Measurements from ENCODE around the gene HAUS2. TPM values are rescaled to one million over a fixed set of nuclear protein-coding genes. Genes with fewer than 3 reads are reported as not detected.
"Not testable (repeated sequence)": the region's sequence is repeated elsewhere in the genome, so short reads cannot be mapped to it uniquely, and the experiment has no call there.

HAUS2 gene
- polyA plus RNA-seq, 1 donor from 2014 or later = 31.1 TPM

- Mint-ChIP-seq H3K36me3 (peaks cover 10% of the 10 kb centered on the region), H3K27me3 (no peaks in the 10 kb centered on the region), H3K4me3 (no peak overlapping the region), H3K9me3 (no peaks in the 10 kb centered on the region), H3K4me1 (peaks cover 8 to 21% (median 12%) of the 10 kb centered on the region in 3 donors), H3K27ac (peak overlapping the region in 1 of 3 donors; percentile 16)
Observed at GRCh38 chr15:42584031-42584765, 35.6 kb downstream of the HAUS2 start.

GRCh38 chr15:42590619-42591237 lies 42.1 kb downstream of the HAUS2 start:
- H3K4me3 Mint-ChIP-seq = no peak overlapping the region
- H3K4me1 Mint-ChIP-seq = peaks cover 0 to 2% (median 0%) of the 10 kb centered on the region in 3 donors
- H3K27ac Mint-ChIP-seq = peak overlapping the region in 1 of 3 donors; percentile 28
- H3K9me3 Mint-ChIP-seq = no peaks in the 10 kb centered on the region
- H3K27me3 Mint-ChIP-seq = no peaks in the 10 kb centered on the region
- H3K36me3 Mint-ChIP-seq = peaks cover 9% of the 10 kb centered on the region

- H3K36me3 Mint-ChIP-seq = peaks cover 6% of the 10 kb centered on the region
- peak overlapping the region in 1 of 4 donors; percentile 14 for H3K4me3 Mint-ChIP-seq
- H3K27me3 Mint-ChIP-seq = no peaks in the 10 kb centered on the region
- H3K27ac Mint-ChIP-seq = no peak overlapping the region
- H3K9me3 Mint-ChIP-seq = no peaks in the 10 kb centered on the region
- H3K4me1 Mint-ChIP-seq = peaks cover 0 to 2% (median 0%) of the 10 kb centered on the region in 3 donors
Observed at GRCh38 chr15:42591238-42591934, 42.7 kb downstream of the HAUS2 start.

GRCh38 chr15:42592716-42593115 lies 44.1 kb downstream of the HAUS2 start:
- peaks cover 8% of the 10 kb centered on the region for H3K36me3 Mint-ChIP-seq
- no peak overlapping the region for H3K27ac Mint-ChIP-seq
- no peak overlapping the region for H3K4me3 Mint-ChIP-seq
- no peaks in the 10 kb centered on the region for H3K27me3 Mint-ChIP-seq
- H3K4me1 Mint-ChIP-seq = peaks cover 0 to 2% (median 0%) of the 10 kb centered on the region in 3 donors
- H3K9me3 Mint-ChIP-seq = no peaks in the 10 kb centered on the region

GRCh38 chr15:42593143-42593542 lies 44.5 kb downstream of the HAUS2 start:
- Mint-ChIP-seq H3K9me3 (no peaks in the 10 kb centered on the region), H3K27me3 (no peaks in the 10 kb centered on the region), H3K4me3 (no peak overlapping the region), H3K27ac (no peak overlapping the region), H3K4me1 (peaks cover 0 to 2% (median 0%) of the 10 kb centered on the region in 3 donors), H3K36me3 (peaks cover 5% of the 10 kb centered on the region)

GRCh38 chr15:42594095-42594494 lies 45.5 kb downstream of the HAUS2 start:
- H3K36me3 Mint-ChIP-seq = peaks cover 4% of the 10 kb centered on the region
- H3K4me3 Mint-ChIP-seq = no peak overlapping the region
- peaks cover 0 to 2% (median 0%) of the 10 kb centered on the region in 3 donors for H3K4me1 Mint-ChIP-seq
- H3K27me3 Mint-ChIP-seq = no peaks in the 10 kb centered on the region
- no peaks in the 10 kb centered on the region for H3K9me3 Mint-ChIP-seq
- H3K27ac Mint-ChIP-seq = no peak overlapping the region

- Mint-ChIP-seq H3K9me3 (no peaks in the 10 kb centered on the region), H3K27me3 (no peaks in the 10 kb centered on the region), H3K4me3 (no peak overlapping the region), H3K4me1 (peaks cover 0 to 2% (median 0%) of the 10 kb centered on the region in 3 donors), H3K27ac (no peak overlapping the region), H3K36me3 (peaks cover 6% of the 10 kb centered on the region)
Observed at GRCh38 chr15:42595626-42596240, 47.1 kb downstream of the HAUS2 start.

GRCh38 chr15:42601316-42601715 lies 52.7 kb downstream of the HAUS2 start:
- H3K4me3 Mint-ChIP-seq, H3K27ac Mint-ChIP-seq, H3K36me3 Mint-ChIP-seq, H3K27me3 Mint-ChIP-seq, H3K9me3 Mint-ChIP-seq: not testable (repeated sequence)
- peaks cover 13 to 23% (median 15%) of the 10 kb centered on the region in 3 donors for H3K4me1 Mint-ChIP-seq

- Mint-ChIP-seq H3K27ac (no peak overlapping the region), H3K27me3 (peaks cover 1% of the 10 kb centered on the region), H3K9me3 (peaks cover 0 to 2% (median 0%) of the 10 kb centered on the region in 3 donors), H3K4me3 (no peak overlapping the region), H3K36me3 (peaks cover 2% of the 10 kb centered on the region), H3K4me1 (peaks cover 14 to 23% (median 15%) of the 10 kb centered on the region in 3 donors)
Observed at GRCh38 chr15:42602501-42602900, 53.9 kb downstream of the HAUS2 start.

- peaks cover 0 to 2% (median 0%) of the 10 kb centered on the region in 3 donors for H3K9me3 Mint-ChIP-seq
- peaks cover 2% of the 10 kb centered on the region for H3K36me3 Mint-ChIP-seq
- no peak overlapping the region for H3K4me3 Mint-ChIP-seq
- H3K27me3 Mint-ChIP-seq = peaks cover 4% of the 10 kb centered on the region
- peaks cover 27 to 35% (median 29%) of the 10 kb centered on the region in 3 donors for H3K4me1 Mint-ChIP-seq
- no peak overlapping the region for H3K27ac Mint-ChIP-seq
Observed at GRCh38 chr15:42603978-42604377, 55.3 kb downstream of the HAUS2 start.

GRCh38 chr15:42604894-42605744 lies 56.5 kb downstream of the HAUS2 start:
- peaks cover 4% of the 10 kb centered on the region for H3K27me3 Mint-ChIP-seq
- peaks cover 2% of the 10 kb centered on the region for H3K36me3 Mint-ChIP-seq
- peak overlapping the region; percentile 57 to 78 (median 66) for H3K27ac Mint-ChIP-seq
- H3K4me1 Mint-ChIP-seq = peaks cover 29 to 37% (median 31%) of the 10 kb centered on the region in 3 donors
- H3K9me3 Mint-ChIP-seq = peaks cover 0 to 2% (median 0%) of the 10 kb centered on the region in 3 donors
- peak overlapping the region; percentile 11 to 86 (median 50) for H3K4me3 Mint-ChIP-seq

GRCh38 chr15:42605796-42606195 lies 57.2 kb downstream of the HAUS2 start:
- Mint-ChIP-seq H3K4me1 (peaks cover 29 to 37% (median 31%) of the 10 kb centered on the region in 3 donors), H3K27me3 (peaks cover 4% of the 10 kb centered on the region), H3K27ac (peak overlapping the region in 1 of 3 donors; percentile 66), H3K4me3 (peak overlapping the region in 1 of 4 donors; percentile 74), H3K36me3 (peaks cover 2% of the 10 kb centered on the region), H3K9me3 (peaks cover 0 to 2% (median 0%) of the 10 kb centered on the region in 3 donors)

GRCh38 chr15:42608110-42608531 lies 59.5 kb downstream of the HAUS2 start:
- Mint-ChIP-seq H3K9me3 (no peaks in the 10 kb centered on the region), H3K27ac (peak overlapping the region in 2 of 3 donors; percentile 9 to 12), H3K36me3 (peaks cover 2% of the 10 kb centered on the region), H3K4me1 (peaks cover 29 to 36% (median 31%) of the 10 kb centered on the region in 3 donors), H3K27me3 (peaks cover 3% of the 10 kb centered on the region), H3K4me3 (peak overlapping the region; percentile 4 to 84 (median 32))

Measured in IgD-negative memory B cell (primary cell).